Upper lobe of left lung (tissue), 6 donors: ENCODE data around the gene TAF11L7. TPM values are rescaled to one million over a fixed set of nuclear protein-coding genes. Genes with fewer than 3 reads are reported as not detected.
"Not testable (repeated sequence)": the region's sequence is repeated elsewhere in the genome, so short reads cannot be mapped to it uniquely, and the experiment has no call there.

ENCODE experiments used
- ATAC-seq, 2 donors: fragments of 200-7000 bp; cut with Tn5 transposase; one replicate each; pipeline ENCODE4 v1.9.1; 2022; ENCODE audit warnings: mild to moderate bottlenecking in 2 of 2, moderate library complexity in 2 of 2; ENCODE audit not compliant: low FRiP score in 2 of 2
- DNase-seq, 2 donors: peaks; one replicate each; pipeline ENCODE4 v3.0.0-alpha.2; 2019 to 2020
- H3K27ac ChIP-seq, 4 donors: fragments of 200-600 bp; sonication (generic); one replicate each; pipeline ENCODE4 v1.5.1; 2016 to 2019
- H3K27me3 ChIP-seq, 4 donors: fragments of 200-600 bp; sonication (generic); one replicate each; pipeline ENCODE4 v1.5.1; 2017 to 2019
- H3K36me3 ChIP-seq, 4 donors: fragments of 200-600 bp; sonication (generic); one replicate each; pipeline ENCODE4 v1.5.1; 2016 to 2019
- H3K4me1 ChIP-seq, 4 donors: fragments of 200-600 bp; sonication (generic); one replicate each; pipeline ENCODE4 v1.5.1; 2018 to 2019
- H3K4me3 ChIP-seq, 4 donors: fragments of 200-600 bp; sonication (generic); one replicate each; pipeline ENCODE4 v1.5.1; 2017 to 2019; ENCODE audit warnings: mild to moderate bottlenecking in 2 of 4, moderate library complexity in 1 of 4
- H3K9me3 ChIP-seq, 4 donors: fragments of 200-600 bp; sonication (generic); one replicate each; pipeline ENCODE4 v1.5.1; 2018 to 2019
- CTCF ChIP-seq, 6 experiments: fragments of 450-650 bp in 4 of 6; fragments of 200-600 bp in 2 of 6; sonication (generic) in 2 of 6; IDR thresholded peaks; one replicate each; pipeline ENCODE4 v1.5.1; 2016 to 2019; ENCODE audit warnings: antibody characterized with exemption in 6 of 6
- EP300 ChIP-seq, 4 donors: sonication (generic); formaldehyde crosslinking; IDR thresholded peaks; one replicate each; pipeline ENCODE4 v1.5.1; 2017; ENCODE audit warnings: antibody characterized with exemption in 4 of 4, control low read depth in 2 of 4
- POLR2A ChIP-seq, 4 donors: fragments of 450-650 bp; IDR thresholded peaks; one replicate each; pipeline ENCODE4 v1.5.1; 2016 to 2017; ENCODE audit warnings: antibody characterized with exemption in 4 of 4, mild to moderate bottlenecking in 2 of 4
- POLR2AphosphoS5 ChIP-seq, 2 donors: sonication (generic); formaldehyde crosslinking; IDR thresholded peaks; one replicate each; pipeline ENCODE4 v1.5.1; 2017; ENCODE audit warnings: antibody characterized with exemption in 2 of 2
- WGBS, 2 donors: methylation state at CpG; one replicate each; pipeline ENCODE4 v1.1.5; 2017 to 2018; 5-methylcytosine and 5-hydroxymethylcytosine counted together
- total RNA-seq, 6 donors: library from RNA; depleted of rRNA in 4 of 6; stranded (reverse); fragments of >200 nt in 4 of 6; gene quantifications; one replicate each; pipeline versions ENCODE4 v1.1.0 to v1.2.1, GENCODE V29; 2016 to 2021
- donor health status: DM: no; HTN: no; CAD: no; lungs with moderate emphysema.
- donor health status: DM: no; HTN: yes; CAD: no; lungs with severe emphysema.

Gene TAF11L7
- total RNA-seq, 6 donors from 2014 or later, result not detected

DNA sequence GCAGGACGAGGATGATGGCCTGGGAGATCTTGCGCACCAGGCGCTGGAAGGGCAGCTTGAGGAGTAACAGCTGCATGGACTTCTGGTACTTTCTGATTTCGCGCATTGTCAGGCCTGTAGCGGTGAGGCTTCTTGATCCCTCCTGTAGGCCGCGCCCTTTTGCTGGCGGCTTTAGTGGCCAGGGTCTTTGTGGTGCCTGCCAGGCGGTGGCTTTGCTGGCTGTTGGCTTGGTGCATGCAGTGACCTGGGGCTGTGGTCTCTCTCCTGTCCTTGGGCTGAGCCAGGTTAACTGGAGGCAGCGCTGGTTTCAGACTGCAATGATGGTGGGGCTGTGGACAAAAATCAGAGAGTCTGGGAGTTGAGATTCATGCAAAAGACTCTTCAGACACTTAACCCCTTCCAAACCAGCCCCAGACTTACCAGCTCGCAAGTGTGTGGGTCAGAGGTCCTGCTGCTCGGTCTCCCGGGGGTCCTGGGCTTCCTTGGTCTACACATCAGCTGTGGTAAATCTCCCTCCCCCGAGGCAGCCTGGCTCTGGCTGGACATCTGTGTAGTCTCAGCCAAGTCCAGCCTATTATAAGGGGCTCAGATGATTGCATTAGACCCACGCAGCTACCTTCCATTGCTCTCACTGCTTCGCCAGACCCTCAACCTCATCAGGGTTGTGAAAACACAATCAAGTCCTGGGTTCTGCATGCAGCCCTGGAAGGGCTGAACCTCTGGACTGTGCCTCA is 29.5 kb upstream of the TAF11L7 start:
- H3K9me3 ChIP-seq, result no peaks in the 10 kb centered on the region
- H3K4me1 ChIP-seq, result no peaks in the 10 kb centered on the region
- no peak overlapping the region for H3K4me3 ChIP-seq
- ATAC-seq (no peak), DNase-seq (peak in 1 of 2 donors; percentile 42)
- no peaks in the 10 kb centered on the region for H3K27me3 ChIP-seq
- 92 to 95% methylated on average over 11 to 17 of the region's 17 CpGs for WGBS, 2 donors
- H3K36me3 ChIP-seq, result no peaks in the 10 kb centered on the region
- no peak overlapping the region for H3K27ac ChIP-seq
- no peak for TF ChIP-seq POLR2AphosphoS5 (IDR thresholded peaks at IDR 0.05)
- no peak for TF ChIP-seq POLR2A (IDR thresholded peaks at IDR 0.05)
- no peak for TF ChIP-seq CTCF (IDR thresholded peaks at IDR 0.05)
- no peak for TF ChIP-seq EP300 (IDR thresholded peaks at IDR 0.05)

- H3K4me1 ChIP-seq, H3K4me3 ChIP-seq, H3K9me3 ChIP-seq, H3K36me3 ChIP-seq, H3K27ac ChIP-seq, DNase-seq, H3K27me3 ChIP-seq, ATAC-seq: not testable (repeated sequence)
- WGBS, 2 donors, result 81 to 83% methylated on average over 2 of the region's 2 CpGs
Measured at GRCh38 chr5:17610092-17610491, 24.5 kb upstream of the TAF11L7 start, which contains the start of gene TAF11L12. Gene TAF11L12 (plus strand): TSS chr5:17610392.

DNA sequence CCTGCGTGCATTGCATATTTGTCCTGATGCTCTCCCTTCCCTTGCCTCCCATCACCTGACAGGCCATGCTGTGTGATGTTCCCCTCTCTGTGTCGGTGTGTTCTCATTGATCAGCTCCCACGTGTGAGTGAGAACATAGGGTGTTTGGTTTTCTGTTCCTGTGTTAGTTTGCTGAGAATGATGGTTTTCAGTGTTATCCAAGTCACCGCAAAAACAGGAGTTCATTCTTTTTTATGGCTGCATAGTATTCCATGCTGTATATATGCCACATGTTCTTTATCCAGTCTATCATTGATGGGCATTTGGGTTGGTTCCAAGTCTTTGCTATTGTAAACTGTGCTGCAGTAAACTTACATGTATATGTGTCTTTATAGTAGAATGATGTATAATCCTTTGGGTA is 21.9 kb upstream of the TAF11L7 start:
- not testable (repeated sequence) for H3K36me3 ChIP-seq, H3K27ac ChIP-seq, DNase-seq, H3K9me3 ChIP-seq, H3K27me3 ChIP-seq, H3K4me1 ChIP-seq, ATAC-seq, H3K4me3 ChIP-seq
- 82 to 96% methylated on average over 4 of the region's 4 CpGs for WGBS, 2 donors

DNA sequence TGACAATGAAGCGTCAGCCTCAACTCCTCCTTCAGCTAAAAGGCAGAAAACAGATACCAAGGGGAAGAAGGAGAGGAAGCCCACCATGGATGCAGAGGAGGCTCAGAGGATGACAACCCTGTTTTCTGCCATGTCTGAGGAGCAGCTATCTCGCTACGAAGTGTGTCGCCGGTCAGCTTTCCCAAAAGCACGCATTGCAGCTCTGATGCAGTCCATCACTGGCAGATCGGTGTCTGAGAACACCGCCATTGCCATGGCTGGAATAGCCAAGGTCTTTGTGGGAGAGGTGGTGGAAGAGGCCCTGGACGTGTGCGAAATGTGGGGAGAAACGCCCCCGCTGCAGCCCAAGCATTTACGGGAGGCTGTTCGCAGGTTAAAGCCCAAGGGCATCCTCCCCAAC is 19.4 kb upstream of the TAF11L7 start:
- Histone ChIP-seq H3K4me1 (no peaks in the 10 kb centered on the region), H3K27me3 (no peaks in the 10 kb centered on the region), H3K36me3 (no peaks in the 10 kb centered on the region), H3K4me3 (no peak overlapping the region), H3K27ac (no peak overlapping the region), H3K9me3 (no peaks in the 10 kb centered on the region)
- ATAC-seq, result no peak
- 92% methylated on average over 14 of the region's 14 CpGs for WGBS, 2 donors
- TF ChIP-seq POLR2AphosphoS5 (IDR thresholded peaks at IDR 0.05), result no peak
- TF ChIP-seq CTCF (IDR thresholded peaks at IDR 0.05), result no peak
- no peak for TF ChIP-seq EP300 (IDR thresholded peaks at IDR 0.05)
- TF ChIP-seq POLR2A (IDR thresholded peaks at IDR 0.05), result no peak
- no peak for DNase-seq

GRCh38 chr5:17603880-17604279 is 18.3 kb upstream of the TAF11L7 start, which contains the start of gene TAF11L11:
Gene TAF11L11 (plus strand): TSS chr5:17604183.
- not testable (repeated sequence) for H3K27me3 ChIP-seq, DNase-seq, H3K27ac ChIP-seq, H3K4me1 ChIP-seq, H3K9me3 ChIP-seq, H3K36me3 ChIP-seq, H3K4me3 ChIP-seq, ATAC-seq
- WGBS, 2 donors, result 62 to 69% methylated on average over 6 of the region's 6 CpGs

- not testable (repeated sequence) for H3K9me3 ChIP-seq
Measured at GRCh38 chr5:17597728-17598127, 12.2 kb upstream of the TAF11L7 start, which contains the start of gene TAF11L10. Gene TAF11L10 (minus strand): TSS chr5:17597828.

GRCh38 chr5:17594255-17594654 is 8.7 kb upstream of the TAF11L7 start, which contains the start of gene TAF11L9:
Gene TAF11L9 (minus strand): TSS chr5:17594394.
- not testable (repeated sequence) for H3K27me3 ChIP-seq, H3K36me3 ChIP-seq, H3K4me1 ChIP-seq, H3K9me3 ChIP-seq, ATAC-seq, H3K27ac ChIP-seq, H3K4me3 ChIP-seq
- 91 to 94% methylated on average over 12 to 13 of the region's 15 CpGs for WGBS, 2 donors
- peak in 1 of 2 donors; percentile 22 for DNase-seq

More at GRCh38 chr5:17597728-17598127, 12.2 kb upstream of the TAF11L7 start, which contains the start of gene TAF11L10:
- not testable (repeated sequence) for H3K36me3 ChIP-seq, H3K4me1 ChIP-seq, ATAC-seq, H3K27ac ChIP-seq, DNase-seq, H3K27me3 ChIP-seq, H3K4me3 ChIP-seq
- no CpG with 5 or more reads among the region's 15 CpGs for WGBS, 2 donors

- not testable (repeated sequence) for H3K4me1 ChIP-seq, H3K36me3 ChIP-seq, H3K9me3 ChIP-seq, DNase-seq, ATAC-seq, H3K27me3 ChIP-seq, H3K27ac ChIP-seq, H3K4me3 ChIP-seq
- no CpG with 5 or more reads among the region's 16 CpGs for WGBS, 2 donors
Measured at GRCh38 chr5:17590860-17591259, 5.3 kb upstream of the TAF11L7 start, which contains the start of gene TAF11L8. Gene TAF11L8 (minus strand): TSS chr5:17590960.
